C4-2B (cell line): ENCODE data around the gene SOX6.

ENCODE experiments used
- ZFX ChIP-seq: fragments of 450-650 bp; IDR thresholded peaks from 2 replicates; pipeline ENCODE4 v1.6.1; 2017
- TF ChIP-seq, protein P1 (sequence below): fragments of 450-650 bp; conservative IDR thresholded peaks from 2 replicates; pipeline ENCODE4 v1.5.1; 2017; ENCODE audit warnings: mild to moderate bottlenecking

DNA sequence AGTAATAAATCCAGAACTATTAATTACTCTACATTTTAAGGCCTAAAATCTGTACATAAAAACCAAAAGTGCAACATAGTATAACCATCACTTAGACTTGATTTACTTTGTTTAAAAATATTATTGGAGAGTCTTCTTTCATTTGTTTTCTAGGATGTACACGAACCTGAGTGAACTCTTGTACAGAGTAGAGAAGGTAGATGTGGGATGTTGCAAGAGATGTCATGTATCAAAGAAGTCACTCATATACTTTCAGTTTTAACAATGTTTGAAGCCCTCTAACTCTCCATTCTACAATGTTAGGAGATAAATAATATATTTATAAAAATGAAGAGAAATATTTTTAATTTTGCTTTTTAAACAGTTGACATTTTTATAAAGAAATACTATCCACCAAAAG lies 38.6 kb downstream of the SOX6 start:
- TF ChIP-seq, protein P1, sequence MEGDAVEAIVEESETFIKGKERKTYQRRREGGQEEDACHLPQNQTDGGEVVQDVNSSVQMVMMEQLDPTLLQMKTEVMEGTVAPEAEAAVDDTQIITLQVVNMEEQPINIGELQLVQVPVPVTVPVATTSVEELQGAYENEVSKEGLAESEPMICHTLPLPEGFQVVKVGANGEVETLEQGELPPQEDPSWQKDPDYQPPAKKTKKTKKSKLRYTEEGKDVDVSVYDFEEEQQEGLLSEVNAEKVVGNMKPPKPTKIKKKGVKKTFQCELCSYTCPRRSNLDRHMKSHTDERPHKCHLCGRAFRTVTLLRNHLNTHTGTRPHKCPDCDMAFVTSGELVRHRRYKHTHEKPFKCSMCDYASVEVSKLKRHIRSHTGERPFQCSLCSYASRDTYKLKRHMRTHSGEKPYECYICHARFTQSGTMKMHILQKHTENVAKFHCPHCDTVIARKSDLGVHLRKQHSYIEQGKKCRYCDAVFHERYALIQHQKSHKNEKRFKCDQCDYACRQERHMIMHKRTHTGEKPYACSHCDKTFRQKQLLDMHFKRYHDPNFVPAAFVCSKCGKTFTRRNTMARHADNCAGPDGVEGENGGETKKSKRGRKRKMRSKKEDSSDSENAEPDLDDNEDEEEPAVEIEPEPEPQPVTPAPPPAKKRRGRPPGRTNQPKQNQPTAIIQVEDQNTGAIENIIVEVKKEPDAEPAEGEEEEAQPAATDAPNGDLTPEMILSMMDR = no peak
- no peak for TF ChIP-seq ZFX
